Measurements from ENCODE around the gene OTUD7B.

DNA sequence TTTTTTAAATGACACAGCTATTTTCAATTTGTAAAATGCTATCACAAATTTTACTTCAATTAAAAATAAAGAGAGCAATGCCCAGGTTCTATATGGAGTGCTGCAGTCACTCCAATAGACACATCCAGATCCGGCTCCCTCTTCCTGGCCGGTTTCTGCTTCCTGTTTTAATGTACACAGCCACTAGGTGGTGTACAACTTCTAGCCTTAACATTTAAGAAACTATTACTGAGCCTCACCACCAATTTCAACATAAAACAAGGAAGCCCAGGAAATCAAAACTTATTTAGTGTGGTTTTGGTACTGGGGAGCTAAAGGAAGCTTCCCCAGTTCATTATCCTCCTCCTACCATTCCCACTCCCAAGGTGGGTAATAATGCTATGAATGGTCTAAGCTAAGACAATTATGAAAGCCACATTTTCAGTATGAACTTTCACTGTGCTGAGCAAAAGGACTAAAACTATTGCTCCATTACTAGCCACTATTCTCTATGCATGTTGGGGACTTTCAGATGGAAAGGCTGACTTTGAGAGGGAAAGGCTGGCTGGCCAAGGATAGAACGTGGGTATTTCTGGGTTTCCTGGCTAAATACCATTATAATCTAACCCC lies 48.4 kb downstream of the OTUD7B start:
- TF ChIP-seq, protein P1, sequence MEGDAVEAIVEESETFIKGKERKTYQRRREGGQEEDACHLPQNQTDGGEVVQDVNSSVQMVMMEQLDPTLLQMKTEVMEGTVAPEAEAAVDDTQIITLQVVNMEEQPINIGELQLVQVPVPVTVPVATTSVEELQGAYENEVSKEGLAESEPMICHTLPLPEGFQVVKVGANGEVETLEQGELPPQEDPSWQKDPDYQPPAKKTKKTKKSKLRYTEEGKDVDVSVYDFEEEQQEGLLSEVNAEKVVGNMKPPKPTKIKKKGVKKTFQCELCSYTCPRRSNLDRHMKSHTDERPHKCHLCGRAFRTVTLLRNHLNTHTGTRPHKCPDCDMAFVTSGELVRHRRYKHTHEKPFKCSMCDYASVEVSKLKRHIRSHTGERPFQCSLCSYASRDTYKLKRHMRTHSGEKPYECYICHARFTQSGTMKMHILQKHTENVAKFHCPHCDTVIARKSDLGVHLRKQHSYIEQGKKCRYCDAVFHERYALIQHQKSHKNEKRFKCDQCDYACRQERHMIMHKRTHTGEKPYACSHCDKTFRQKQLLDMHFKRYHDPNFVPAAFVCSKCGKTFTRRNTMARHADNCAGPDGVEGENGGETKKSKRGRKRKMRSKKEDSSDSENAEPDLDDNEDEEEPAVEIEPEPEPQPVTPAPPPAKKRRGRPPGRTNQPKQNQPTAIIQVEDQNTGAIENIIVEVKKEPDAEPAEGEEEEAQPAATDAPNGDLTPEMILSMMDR (conservative IDR thresholded peaks at IDR 0.05; ENCODE audit: low read length), result peak; percentile 82
- no peak for TF ChIP-seq EZH2phosphoT487 (IDR thresholded peaks at IDR 0.05; ENCODE audit: borderline replicate concordance)

All from Loucy (cell line).